GM21528 (cell line): ENCODE measurements around the gene C1QL4.
"Not testable (repeated sequence)": the region's sequence is repeated elsewhere in the genome, so short reads cannot be mapped to it uniquely, and the experiment has no call there.

Experiments used
- ATAC-seq: cut with Tn5 transposase; IDR thresholded peaks from one replicate; pipeline ENCODE4 v1.9.1; 2021; ENCODE audit warnings: mild to moderate bottlenecking, moderate library complexity; ENCODE audit not compliant: unreplicated experiment, low FRiP score

The C1QL4 gene

GRCh38 chr12:49336645-49337584 is at the start of gene C1QL4:
C1QL4 (minus strand) TSS chr12:49337188; CDS start chr12:49336477, 711 bp downstream.
- peak; percentile 64 for ATAC-seq

GRCh38 chr12:49380184-49380583 is 43.2 kb upstream of the C1QL4 start:
- ATAC-seq = not testable (repeated sequence)

GRCh38 chr12:49377386-49377785 is 40.4 kb upstream of the C1QL4 start:
- ATAC-seq = no peak

GRCh38 chr12:49375406-49375805 is 38.4 kb upstream of the C1QL4 start:
- ATAC-seq = no peak

- ATAC-seq = no peak
Observed at GRCh38 chr12:49370539-49370938, 33.6 kb upstream of the C1QL4 start.

- ATAC-seq = peak; percentile 40
Observed at GRCh38 chr12:49369411-49370145, 32.6 kb upstream of the C1QL4 start.

- no peak for ATAC-seq
Observed at GRCh38 chr12:49368240-49368600, 31.2 kb upstream of the C1QL4 start.

GRCh38 chr12:49367381-49368239 is 30.6 kb upstream of the C1QL4 start, which contains the start of gene SPATS2:
SPATS2 (plus strand) TSS chr12:49367462; CDS start chr12:49461013, 93,551 bp downstream.
- no peak for ATAC-seq

GRCh38 chr12:49366652-49367380 is 29.8 kb upstream of the C1QL4 start:
- ATAC-seq = peak; percentile 64

- ATAC-seq = peak; percentile 23
Observed at GRCh38 chr12:49366096-49366651, 29.2 kb upstream of the C1QL4 start.

GRCh38 chr12:49365542-49365941 is 28.6 kb upstream of the C1QL4 start:
- no peak for ATAC-seq

- no peak for ATAC-seq
Observed at GRCh38 chr12:49364989-49365388, 28.0 kb upstream of the C1QL4 start.

- ATAC-seq = no peak
Observed at GRCh38 chr12:49362077-49362476, 25.1 kb upstream of the C1QL4 start.

GRCh38 chr12:49359671-49360070 is 22.7 kb upstream of the C1QL4 start:
- no peak for ATAC-seq

- no peak for ATAC-seq
Observed at GRCh38 chr12:49358483-49359141, 21.6 kb upstream of the C1QL4 start.

GRCh38 chr12:49357103-49357678 is 20.2 kb upstream of the C1QL4 start:
- ATAC-seq = no peak

GRCh38 chr12:49355913-49356312 is 18.9 kb upstream of the C1QL4 start:
- ATAC-seq = no peak

- no peak for ATAC-seq
Observed at GRCh38 chr12:49352351-49352750, 15.4 kb upstream of the C1QL4 start.

- no peak for ATAC-seq
Observed at GRCh38 chr12:49349266-49349665, 12.3 kb upstream of the C1QL4 start.
